ENCODE data around the gene TUSC2.

The TUSC2 gene

GRCh38 chr3:50353245-50354004 lies 25.4 kb upstream of the TUSC2 start:
- H3K36me3 ChIP-seq (ENCODE audit: insufficient read depth, low read length) = peaks cover 73% of the 10 kb centered on the region
- no peak overlapping the region for H3K9ac ChIP-seq (ENCODE audit: low read depth, low read length)
- peaks cover 76% of the 10 kb centered on the region for H3K79me2 ChIP-seq (ENCODE audit: insufficient read depth, low read length)
- H3K9me3 ChIP-seq (ENCODE audit: insufficient read depth, low read length, severe bottlenecking) = no peaks in the 10 kb centered on the region
- H3K4me3 ChIP-seq (ENCODE audit: low read depth in 1 of 2, low read length in 2 of 2) = no peak overlapping the region
- no peak for DNase-seq
- TF ChIP-seq EZH2 (IDR thresholded peaks at IDR 0.05; ENCODE audit: borderline replicate concordance, low read depth, low read length, severe bottlenecking) (no peak), CTCF (IDR thresholded peaks at IDR 0.05; ENCODE audit: borderline replicate concordance, extremely low read depth, low read length, poor library complexity, severe bottlenecking) (no peak)
- no peaks in the 10 kb centered on the region for H3K27me3 ChIP-seq (ENCODE audit: insufficient read depth, low read length, poor library complexity)
- H3K4me2 ChIP-seq (ENCODE audit: insufficient read depth, low read length) = no peak overlapping the region
- ATAC-seq (ENCODE audit: insufficient read depth, low read depth) = no peak
- no peak overlapping the region for H3K27ac ChIP-seq (ENCODE audit: low read length)
- no peak overlapping the region for H2AFZ ChIP-seq (ENCODE audit: low read depth, low read length)
- H4K20me1 ChIP-seq (ENCODE audit: insufficient read depth, low read length) = peaks cover 53% of the 10 kb centered on the region
- H3K4me1 ChIP-seq (ENCODE audit: insufficient read depth, low read length) = peaks cover 64% of the 10 kb centered on the region

GRCh38 chr3:50352781-50353180 lies 24.8 kb upstream of the TUSC2 start:
- Histone ChIP-seq H3K4me2 (ENCODE audit: insufficient read depth, low read length) (no peak overlapping the region), H3K4me3 (ENCODE audit: low read depth in 1 of 2, low read length in 2 of 2) (no peak overlapping the region), H3K9ac (ENCODE audit: low read depth, low read length) (no peak overlapping the region), H4K20me1 (ENCODE audit: insufficient read depth, low read length) (peaks cover 50% of the 10 kb centered on the region), H3K36me3 (ENCODE audit: insufficient read depth, low read length) (peaks cover 73% of the 10 kb centered on the region), H3K9me3 (ENCODE audit: insufficient read depth, low read length, severe bottlenecking) (no peaks in the 10 kb centered on the region), H3K27ac (ENCODE audit: low read length) (no peak overlapping the region), H3K27me3 (ENCODE audit: insufficient read depth, low read length, poor library complexity) (no peaks in the 10 kb centered on the region), H2AFZ (ENCODE audit: low read depth, low read length) (no peak overlapping the region), H3K4me1 (ENCODE audit: insufficient read depth, low read length) (peaks cover 62% of the 10 kb centered on the region), H3K79me2 (ENCODE audit: insufficient read depth, low read length) (peaks cover 72% of the 10 kb centered on the region)
- ATAC-seq (ENCODE audit: insufficient read depth, low read depth) (no peak), DNase-seq (no peak)
- TF ChIP-seq CTCF (IDR thresholded peaks at IDR 0.05; ENCODE audit: borderline replicate concordance, extremely low read depth, low read length, poor library complexity, severe bottlenecking) = peak; percentile 47
- no peak for TF ChIP-seq EZH2 (IDR thresholded peaks at IDR 0.05; ENCODE audit: borderline replicate concordance, low read depth, low read length, severe bottlenecking)

- peak overlapping the region; percentile 93 for H3K27ac ChIP-seq (ENCODE audit: low read length)
- TF ChIP-seq CTCF (IDR thresholded peaks at IDR 0.05; ENCODE audit: borderline replicate concordance, extremely low read depth, low read length, poor library complexity, severe bottlenecking) (no peak), EZH2 (IDR thresholded peaks at IDR 0.05; ENCODE audit: borderline replicate concordance, low read depth, low read length, severe bottlenecking) (no peak)
- H3K36me3 ChIP-seq (ENCODE audit: insufficient read depth, low read length) = peaks cover 64% of the 10 kb centered on the region
- DNase-seq (no peak), ATAC-seq (ENCODE audit: insufficient read depth, low read depth) (0 out of 3 replicates have a peak, but pooled peaks have one; percentile 0)
- peak overlapping the region; percentile 26 to 76 for H3K4me3 ChIP-seq (ENCODE audit: low read depth in 1 of 2, low read length in 2 of 2)
- peaks cover 35% of the 10 kb centered on the region for H4K20me1 ChIP-seq (ENCODE audit: insufficient read depth, low read length)
- peaks cover 57% of the 10 kb centered on the region for H3K79me2 ChIP-seq (ENCODE audit: insufficient read depth, low read length)
- peak overlapping the region; percentile 89 for H3K4me2 ChIP-seq (ENCODE audit: insufficient read depth, low read length)
- H3K9ac ChIP-seq (ENCODE audit: low read depth, low read length) = peak overlapping the region; percentile 61
- H3K9me3 ChIP-seq (ENCODE audit: insufficient read depth, low read length, severe bottlenecking) = no peaks in the 10 kb centered on the region
- H3K4me1 ChIP-seq (ENCODE audit: insufficient read depth, low read length) = peaks cover 47% of the 10 kb centered on the region
- peak overlapping the region; percentile 90; the same call in 1 of the 2 replicates for H2AFZ ChIP-seq (ENCODE audit: low read depth, low read length)
- H3K27me3 ChIP-seq (ENCODE audit: insufficient read depth, low read length, poor library complexity) = no peaks in the 10 kb centered on the region
These were observed 23.3 kb upstream of the TUSC2 start for GRCh38 chr3:50351323-50351697.

All from DND-41 (cell line).